Lung (tissue), 12 donors: ENCODE results near the gene NSD2. TPM values are rescaled to one million over a fixed set of nuclear protein-coding genes. Genes with fewer than 3 reads are reported as not detected.
"Not testable (repeated sequence)": the region's sequence is repeated elsewhere in the genome, so short reads cannot be mapped to it uniquely, and the experiment has no call there.

ENCODE experiments used
- ATAC-seq: fragments of 200-7000 bp; cut with Tn5 transposase; one replicate; pipeline ENCODE4 v1.9.1; 2020; ENCODE audit warnings: moderate number of reproducible peaks; ENCODE audit not compliant: insufficient read depth, low FRiP score
- DNase-seq, 3 donors: peaks; one replicate each; pipeline ENCODE4 v3.0.0-alpha.2; 2013 to 2017
- H3K27ac ChIP-seq, 2 donors: one replicate each; pipeline ENCODE4 v1.5.1; 2013; ENCODE audit warnings: mild to moderate bottlenecking in 2 of 2, moderate library complexity in 2 of 2, control low read depth in 1 of 2, inconsistent platforms in 1 of 2, low read depth in 1 of 2, low read length in 1 of 2
- H3K27me3 ChIP-seq, 3 donors: one replicate each; pipeline ENCODE4 v1.5.1; 2013; ENCODE audit warnings: low read length in 2 of 3; ENCODE audit not compliant: control insufficient read depth in 3 of 3, insufficient read depth in 3 of 3
- H3K36me3 ChIP-seq, 4 donors: one replicate each; pipeline ENCODE4 v1.5.1; 2013; ENCODE audit warnings: low read length in 4 of 4, mild to moderate bottlenecking in 1 of 4, moderate library complexity in 1 of 4; ENCODE audit not compliant: control insufficient read depth in 4 of 4, insufficient read depth in 4 of 4
- H3K4me1 ChIP-seq, 5 donors: one replicate each; pipeline ENCODE4 v1.5.1; 2013; ENCODE audit warnings: low read length in 5 of 5, mild to moderate bottlenecking in 2 of 5, moderate library complexity in 1 of 5; ENCODE audit not compliant: control insufficient read depth in 5 of 5, insufficient read depth in 5 of 5
- H3K4me3 ChIP-seq: one replicate; pipeline ENCODE4 v1.5.1; 2013; ENCODE audit warnings: mild to moderate bottlenecking, control low read depth, moderate library complexity
- H3K9ac ChIP-seq, 2 donors: one replicate each; pipeline ENCODE4 v1.5.1; 2013; ENCODE audit warnings: low read length in 2 of 2, control low read depth in 1 of 2; ENCODE audit not compliant: insufficient read depth in 1 of 2
- H3K9me3 ChIP-seq, 4 donors: one replicate each; pipeline ENCODE4 v1.5.1; 2013; ENCODE audit warnings: low read length in 3 of 4, mild to moderate bottlenecking in 1 of 4, moderate library complexity in 1 of 4; ENCODE audit not compliant: control insufficient read depth in 4 of 4, insufficient read depth in 3 of 4
- CTCF ChIP-seq: IDR thresholded peaks from 2 replicates; pipeline ENCODE4 v1.5.1; 2012; ENCODE audit warnings: mild to moderate bottlenecking; ENCODE audit errors: control extremely low read depth, extremely low read depth
- WGBS, 2 donors: extraction: QIAGEN DNeasy Blood & Tissue Kit; methylation state at CpG; one replicate each; pipeline ENCODE4 v1.1.7; 2013; 5-methylcytosine and 5-hydroxymethylcytosine counted together
- polyA plus RNA-seq, 2 donors: library from polyadenylated mRNA; stranded (reverse); fragments of 200-250 nt; gene quantifications; one replicate each; pipeline ENCODE4 v1.2.1, GENCODE V29; 2013
- total RNA-seq, 2 donors: library from RNA; depleted of rRNA in 1 of 2; stranded (reverse); fragments of >200 nt in 1 of 2; gene quantifications; one replicate each; pipeline ENCODE4 v1.2.1, GENCODE V29; 2014 to 2021
- donor health status: control.
- donor health status: control.
- donor health status: Bipolar disorder and iron deficiency.
- donor health status: healthy.
- donor health status: DM: yes; HTN: yes; CAD: no.

Gene NSD2
- total and polyA plus RNA-seq, 4 donors, result 12.7 to 66.2 (median 28.3) TPM

GRCh38 chr4:1997712-1998111 lies 126.5 kb downstream of the NSD2 start:
- no peak for TF ChIP-seq CTCF
- DNase-seq, result no peak
- H3K4me3 ChIP-seq, result no peak overlapping the region
- no peaks in the 10 kb centered on the region for H3K27me3 ChIP-seq
- no peak for ATAC-seq
- peaks cover 0 to 9% (median 3%) of the 10 kb centered on the region in 4 donors for H3K9me3 ChIP-seq
- no peak overlapping the region for H3K27ac ChIP-seq
- H3K9ac ChIP-seq, result no peak overlapping the region
- WGBS, 2 donors, result 92 to 95% methylated on average over 4 of the region's 4 CpGs
- no peaks in the 10 kb centered on the region for H3K4me1 ChIP-seq
- peaks cover 0 to 8% (median 3%) of the 10 kb centered on the region in 4 donors for H3K36me3 ChIP-seq

DNA sequence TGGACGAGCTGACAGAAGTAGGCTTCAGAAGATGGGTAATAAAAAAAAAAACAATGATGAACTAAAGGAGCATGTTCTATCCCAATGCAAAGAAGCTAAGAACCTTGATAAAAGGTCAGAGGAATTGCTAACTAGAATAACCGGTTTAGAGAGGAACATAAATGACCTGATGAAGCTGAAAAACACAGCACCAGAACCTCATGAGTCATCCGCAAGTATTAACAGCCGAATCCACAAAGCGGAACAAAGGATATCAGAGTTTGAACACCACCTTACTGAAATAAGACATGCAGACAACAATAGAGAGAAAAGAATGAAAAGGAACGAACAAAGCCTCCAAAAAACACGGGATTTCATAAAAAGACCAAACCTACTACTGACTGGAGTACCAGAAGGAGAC lies 127.1 kb downstream of the NSD2 start:
- Histone ChIP-seq H3K9me3 (peaks cover 0 to 9% (median 3%) of the 10 kb centered on the region in 4 donors), H3K27me3 (no peaks in the 10 kb centered on the region), H3K27ac (no peak overlapping the region), H3K36me3 (peaks cover 0 to 10% (median 4%) of the 10 kb centered on the region in 4 donors), H3K4me1 (no peaks in the 10 kb centered on the region), H3K4me3 (no peak overlapping the region), H3K9ac (no peak overlapping the region)
- no peak for TF ChIP-seq CTCF
- no peak for DNase-seq
- WGBS, 2 donors, result 88 to 96% methylated on average over 7 of the region's 7 CpGs
- no peak for ATAC-seq

DNA sequence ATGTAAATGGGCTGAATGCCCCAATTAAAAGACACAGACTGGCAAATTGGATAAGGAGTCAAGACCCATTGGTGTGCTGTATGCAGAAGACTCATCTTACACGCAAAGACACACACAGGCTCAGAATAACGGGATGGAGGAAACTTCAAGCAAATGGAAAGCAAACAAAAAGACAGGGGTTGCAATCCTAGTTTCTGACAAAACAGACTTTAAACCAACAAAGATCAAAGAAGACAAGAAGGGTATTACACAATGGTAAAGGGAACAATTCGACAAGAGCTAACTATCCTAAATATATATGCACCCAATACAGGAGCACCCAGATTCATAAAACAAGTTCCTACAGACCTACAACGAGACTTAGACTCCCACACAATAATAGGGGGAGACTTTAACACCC lies 128.1 kb downstream of the NSD2 start:
- ATAC-seq, H3K9ac ChIP-seq, H3K4me3 ChIP-seq, H3K27ac ChIP-seq, H3K9me3 ChIP-seq, H3K4me1 ChIP-seq, DNase-seq, H3K27me3 ChIP-seq: not testable (repeated sequence)
- H3K36me3 ChIP-seq, result peaks cover 0 to 12% (median 6%) of the 10 kb centered on the region in 4 donors
- 92 to 100% methylated on average over 4 of the region's 4 CpGs for WGBS, 2 donors

DNA sequence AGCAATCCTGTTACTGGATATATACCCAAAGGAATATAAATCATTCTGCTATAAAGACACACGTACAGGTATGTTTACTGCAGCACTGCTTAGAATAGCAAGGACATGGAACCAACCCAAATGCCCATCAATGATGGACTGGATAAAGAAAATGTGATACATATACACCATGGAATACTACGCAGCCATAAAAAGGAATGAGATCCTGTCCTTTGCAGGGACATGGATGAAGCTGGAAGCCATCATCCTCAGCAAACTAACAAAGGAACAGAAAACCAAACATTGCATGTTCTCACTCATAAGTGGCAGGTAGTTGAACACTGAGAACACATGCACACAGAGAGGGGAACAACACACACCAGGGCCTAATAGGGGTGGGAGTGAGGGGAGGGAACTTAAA lies 132.2 kb downstream of the NSD2 start:
- ATAC-seq, H3K9ac ChIP-seq, DNase-seq, H3K4me3 ChIP-seq, H3K27ac ChIP-seq, H3K9me3 ChIP-seq, H3K27me3 ChIP-seq, H3K4me1 ChIP-seq: not testable (repeated sequence)
- peaks cover 0 to 14% (median 9%) of the 10 kb centered on the region in 4 donors for H3K36me3 ChIP-seq
- 98 to 100% methylated on average over 2 of the region's 2 CpGs for WGBS, 2 donors

DNA sequence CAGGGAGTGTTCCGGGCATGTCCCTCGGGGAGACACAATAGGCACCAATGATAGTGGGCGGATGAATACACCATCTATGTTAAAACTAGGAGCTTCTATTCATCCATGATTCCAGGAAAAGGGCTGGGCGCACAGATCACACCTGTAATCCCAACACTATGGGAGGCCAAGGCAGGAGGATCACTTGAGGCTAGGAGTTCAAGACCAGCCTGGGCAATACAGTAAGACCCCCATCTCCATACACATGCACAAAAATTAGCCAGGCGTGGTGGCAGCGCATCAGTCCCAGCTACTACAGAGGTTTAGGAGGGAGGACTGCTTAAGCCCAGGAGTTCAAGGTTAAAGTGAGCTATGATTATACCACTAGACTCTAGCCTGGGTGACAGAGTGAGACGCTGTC lies 135.2 kb downstream of the NSD2 start:
- Histone ChIP-seq H3K4me3 (no peak overlapping the region), H3K9me3 (no peaks in the 10 kb centered on the region), H3K27ac (no peak overlapping the region), H3K4me1 (peaks cover 5 to 15% (median 6%) of the 10 kb centered on the region in 5 donors), H3K9ac (no peak overlapping the region), H3K36me3 (peaks cover 0 to 14% (median 9%) of the 10 kb centered on the region in 4 donors), H3K27me3 (no peaks in the 10 kb centered on the region)
- DNase-seq, result no peak
- 97% methylated on average over 7 of the region's 7 CpGs for WGBS, 2 donors
- no peak for ATAC-seq
- TF ChIP-seq CTCF, result no peak
